ENCODE results near the gene CPO.

DNA sequence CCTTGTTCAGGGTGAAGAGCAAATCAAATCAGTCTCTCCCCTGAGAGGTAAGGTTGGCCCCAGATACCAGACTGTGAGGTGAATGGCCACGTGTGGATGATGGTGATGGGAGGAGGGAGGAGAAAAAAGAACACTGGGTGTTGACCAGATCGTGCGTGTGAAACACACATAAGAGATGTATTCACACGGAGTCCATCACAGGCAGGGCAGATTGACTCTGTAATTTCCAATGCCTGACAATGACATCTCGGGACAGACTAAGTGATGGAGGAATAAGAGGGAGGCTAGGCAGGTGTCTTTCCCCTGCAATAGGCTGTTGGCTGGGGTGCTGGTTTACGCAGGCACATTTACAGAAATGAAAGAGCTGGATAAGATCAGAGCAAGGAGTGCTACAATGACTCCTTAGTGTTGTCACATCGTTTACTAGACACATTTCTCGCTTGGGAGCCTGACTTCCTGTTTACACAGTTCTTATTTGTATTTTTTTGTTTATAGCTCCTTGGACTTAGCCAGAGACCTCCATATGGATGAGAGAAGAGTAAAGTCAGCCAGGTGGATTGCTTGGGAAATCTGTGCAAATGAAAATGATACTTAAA is 43.1 kb downstream of the CPO start:
- TF ChIP-seq, protein P1, sequence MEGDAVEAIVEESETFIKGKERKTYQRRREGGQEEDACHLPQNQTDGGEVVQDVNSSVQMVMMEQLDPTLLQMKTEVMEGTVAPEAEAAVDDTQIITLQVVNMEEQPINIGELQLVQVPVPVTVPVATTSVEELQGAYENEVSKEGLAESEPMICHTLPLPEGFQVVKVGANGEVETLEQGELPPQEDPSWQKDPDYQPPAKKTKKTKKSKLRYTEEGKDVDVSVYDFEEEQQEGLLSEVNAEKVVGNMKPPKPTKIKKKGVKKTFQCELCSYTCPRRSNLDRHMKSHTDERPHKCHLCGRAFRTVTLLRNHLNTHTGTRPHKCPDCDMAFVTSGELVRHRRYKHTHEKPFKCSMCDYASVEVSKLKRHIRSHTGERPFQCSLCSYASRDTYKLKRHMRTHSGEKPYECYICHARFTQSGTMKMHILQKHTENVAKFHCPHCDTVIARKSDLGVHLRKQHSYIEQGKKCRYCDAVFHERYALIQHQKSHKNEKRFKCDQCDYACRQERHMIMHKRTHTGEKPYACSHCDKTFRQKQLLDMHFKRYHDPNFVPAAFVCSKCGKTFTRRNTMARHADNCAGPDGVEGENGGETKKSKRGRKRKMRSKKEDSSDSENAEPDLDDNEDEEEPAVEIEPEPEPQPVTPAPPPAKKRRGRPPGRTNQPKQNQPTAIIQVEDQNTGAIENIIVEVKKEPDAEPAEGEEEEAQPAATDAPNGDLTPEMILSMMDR (optimal IDR thresholded peaks at IDR 0.05 in 1 of 3, IDR thresholded peaks at IDR 0.05 in 1 of 3, conservative IDR thresholded peaks at IDR 0.05 in 1 of 3; ENCODE audit: extremely low read depth in 1 of 3, insufficient read depth in 2 of 3, low read length in 3 of 3) = no peak
- TF ChIP-seq EZH2 (IDR thresholded peaks at IDR 0.05; ENCODE audit: low read length) = no peak
